HG02943 (cell line): ENCODE data around the gene DBH.

ENCODE experiments used
- ATAC-seq: cut with Tn5 transposase; IDR thresholded peaks from one replicate; pipeline ENCODE4 v1.9.1; 2021; ENCODE audit warnings: mild to moderate bottlenecking, low read depth, moderate library complexity; ENCODE audit not compliant: unreplicated experiment

Gene DBH

DNA sequence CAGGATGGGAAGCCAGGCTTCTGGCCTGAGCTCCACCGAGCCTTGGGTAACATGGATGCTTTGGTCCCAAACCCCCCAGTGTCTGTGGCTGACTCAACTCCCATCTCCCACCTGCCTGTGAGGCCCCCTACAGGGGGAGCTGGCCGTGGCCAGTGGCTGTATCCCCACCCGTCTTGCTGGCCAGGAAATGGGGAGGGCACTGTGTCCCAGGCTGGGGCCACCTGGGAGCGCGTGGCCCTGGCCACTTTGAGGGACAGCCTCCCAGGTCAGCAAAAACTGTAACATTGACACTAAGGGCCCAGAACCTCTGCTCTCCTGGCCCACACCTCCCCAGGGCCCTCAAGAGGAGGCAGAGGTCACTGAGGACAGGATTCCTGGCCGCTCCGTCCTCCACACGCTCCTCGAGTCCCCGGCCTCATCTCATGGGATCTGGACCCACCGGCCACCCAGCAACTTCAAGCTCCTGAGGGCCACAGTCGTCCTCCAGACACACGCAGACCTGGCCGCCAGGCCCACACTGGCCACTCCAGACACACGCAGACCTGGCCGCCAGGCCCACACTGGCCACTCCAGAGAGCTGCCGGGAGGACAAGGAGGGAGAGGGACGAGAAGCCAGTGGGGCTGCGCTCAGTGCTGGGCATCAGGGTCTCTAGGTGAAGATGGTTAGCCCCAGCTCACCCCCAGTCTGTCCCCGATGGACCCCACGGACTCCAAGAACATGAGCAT, 44.2 kb downstream of the DBH start:
- ATAC-seq, result no peak

DNA sequence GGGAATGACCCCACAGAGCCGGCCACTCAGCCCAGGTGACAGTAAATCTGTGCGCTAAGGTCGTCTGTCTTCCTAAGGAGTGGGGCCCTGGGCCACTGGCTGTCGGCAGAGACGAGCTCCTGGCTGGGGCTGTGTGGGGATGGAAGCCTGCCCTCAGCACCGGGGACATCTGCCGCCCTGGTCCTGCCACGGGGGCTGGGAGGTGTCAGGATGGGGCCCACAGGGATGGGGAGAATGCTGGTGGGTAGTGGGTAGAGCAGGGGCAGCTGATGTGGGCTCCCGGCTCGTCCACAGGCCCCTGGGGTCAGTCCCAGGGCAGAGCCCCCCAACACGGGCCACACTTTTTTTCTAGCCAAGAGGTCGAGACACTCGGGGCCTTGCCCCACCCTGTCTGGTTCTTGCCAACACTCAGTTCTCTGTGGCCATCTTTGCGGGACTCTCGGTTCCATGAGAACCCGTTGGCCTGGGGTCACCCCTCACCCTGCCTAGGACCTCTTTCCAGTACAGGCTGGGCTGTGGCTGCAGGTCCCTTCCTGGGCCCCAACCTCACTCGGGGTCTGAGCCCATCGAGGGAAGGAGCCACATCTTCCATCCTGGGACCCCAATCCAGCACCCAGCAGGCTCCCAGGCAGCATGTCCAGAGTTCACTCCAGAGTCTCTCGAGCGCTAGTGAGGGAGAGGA, 45.0 kb downstream of the DBH start:
- no peak for ATAC-seq

DNA sequence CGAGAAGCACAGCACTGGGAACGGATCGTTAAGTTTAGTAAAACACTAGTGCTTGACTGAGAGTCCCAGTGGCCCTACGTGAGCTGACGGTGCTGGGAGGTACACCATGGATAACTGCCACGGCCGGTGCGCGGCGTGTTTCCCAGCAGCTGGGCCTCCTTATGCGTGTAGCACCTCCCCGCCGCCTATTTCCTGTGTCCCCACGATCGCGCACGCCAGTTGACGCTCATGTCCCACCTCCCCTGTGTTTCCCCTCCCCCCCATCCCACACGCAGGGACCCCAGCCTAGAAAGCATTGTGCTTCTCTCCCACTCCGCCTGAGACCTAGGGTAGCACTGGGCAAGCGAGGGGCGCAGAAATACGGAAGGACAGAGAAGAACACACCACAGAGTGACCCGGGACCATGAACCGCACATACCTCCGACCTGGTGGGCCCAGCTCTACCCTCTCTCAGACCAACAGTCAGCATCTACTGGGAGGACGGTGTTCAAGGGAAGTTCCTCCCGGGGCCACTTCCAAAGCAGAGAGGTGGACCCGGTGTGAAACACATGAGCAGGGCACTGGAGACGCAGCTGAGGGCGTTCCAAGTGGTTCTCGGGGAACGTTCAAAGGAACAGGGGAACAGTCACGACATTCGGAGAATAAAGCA, 45.6 kb downstream of the DBH start:
- no peak for ATAC-seq

DNA sequence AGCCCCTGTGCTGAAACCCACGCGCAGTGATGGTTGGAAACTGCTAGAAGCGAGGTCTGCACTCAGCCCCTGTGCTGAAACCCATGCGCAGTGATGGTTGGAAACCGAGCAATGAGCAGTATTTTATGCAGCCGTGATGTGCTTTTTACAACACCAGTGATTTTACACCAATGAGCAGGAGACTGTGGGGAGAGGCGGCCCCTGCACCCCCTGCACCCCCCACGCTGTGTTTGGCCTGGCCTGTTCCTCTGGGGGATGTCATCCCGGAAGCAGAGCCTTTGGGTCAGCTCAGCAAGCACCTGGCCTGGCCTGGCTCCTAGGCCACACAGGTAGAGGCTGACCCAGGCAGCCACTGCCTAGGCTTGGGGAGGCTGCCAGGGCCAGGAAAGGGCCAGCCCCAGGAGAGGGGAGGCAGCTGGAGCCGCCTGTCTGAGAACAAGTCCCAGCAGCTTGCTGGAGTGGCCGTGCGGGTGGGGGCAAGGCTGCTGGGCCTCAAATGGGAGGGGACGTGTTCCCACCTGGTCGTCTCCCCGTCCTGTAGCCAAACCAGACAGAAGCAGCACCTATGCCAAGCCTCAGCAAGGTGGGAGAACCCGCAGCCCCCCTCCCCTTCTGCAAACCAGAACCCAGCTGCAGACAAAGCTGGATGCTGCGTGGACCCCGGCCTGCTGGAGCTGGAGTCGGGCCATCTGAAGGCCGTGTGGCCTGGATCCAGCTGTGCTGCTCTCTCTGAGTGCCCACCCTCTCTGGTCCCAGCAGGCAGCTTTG, 46.8 kb downstream of the DBH start:
- ATAC-seq, result no peak

DNA sequence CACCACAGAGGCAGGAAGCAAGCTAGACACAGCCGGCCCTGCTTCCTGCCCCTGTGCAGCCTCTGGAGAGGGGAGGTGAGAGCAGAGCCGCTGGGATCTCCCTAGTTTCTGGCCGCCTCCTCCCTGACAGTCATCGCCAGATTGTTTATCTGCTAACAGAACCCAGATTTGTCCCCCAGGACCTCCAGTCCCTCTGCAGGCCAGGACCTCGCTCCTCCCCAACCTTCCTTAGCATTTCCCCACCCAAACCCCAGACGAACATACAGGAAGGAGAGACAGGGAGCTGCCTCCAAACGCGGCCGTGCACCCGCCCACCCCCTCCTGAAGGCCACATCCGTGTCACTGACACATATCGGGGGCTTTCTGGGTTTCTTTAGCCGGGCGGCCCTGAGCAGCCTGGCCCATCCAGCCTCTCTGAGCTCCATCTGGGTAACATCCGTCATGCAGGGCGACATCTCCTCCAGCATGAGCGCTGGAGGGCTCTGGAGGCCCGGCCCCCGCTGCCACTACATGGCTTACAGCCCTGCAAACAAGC, 47.5 kb downstream of the DBH start:
- ATAC-seq, result no peak

DNA sequence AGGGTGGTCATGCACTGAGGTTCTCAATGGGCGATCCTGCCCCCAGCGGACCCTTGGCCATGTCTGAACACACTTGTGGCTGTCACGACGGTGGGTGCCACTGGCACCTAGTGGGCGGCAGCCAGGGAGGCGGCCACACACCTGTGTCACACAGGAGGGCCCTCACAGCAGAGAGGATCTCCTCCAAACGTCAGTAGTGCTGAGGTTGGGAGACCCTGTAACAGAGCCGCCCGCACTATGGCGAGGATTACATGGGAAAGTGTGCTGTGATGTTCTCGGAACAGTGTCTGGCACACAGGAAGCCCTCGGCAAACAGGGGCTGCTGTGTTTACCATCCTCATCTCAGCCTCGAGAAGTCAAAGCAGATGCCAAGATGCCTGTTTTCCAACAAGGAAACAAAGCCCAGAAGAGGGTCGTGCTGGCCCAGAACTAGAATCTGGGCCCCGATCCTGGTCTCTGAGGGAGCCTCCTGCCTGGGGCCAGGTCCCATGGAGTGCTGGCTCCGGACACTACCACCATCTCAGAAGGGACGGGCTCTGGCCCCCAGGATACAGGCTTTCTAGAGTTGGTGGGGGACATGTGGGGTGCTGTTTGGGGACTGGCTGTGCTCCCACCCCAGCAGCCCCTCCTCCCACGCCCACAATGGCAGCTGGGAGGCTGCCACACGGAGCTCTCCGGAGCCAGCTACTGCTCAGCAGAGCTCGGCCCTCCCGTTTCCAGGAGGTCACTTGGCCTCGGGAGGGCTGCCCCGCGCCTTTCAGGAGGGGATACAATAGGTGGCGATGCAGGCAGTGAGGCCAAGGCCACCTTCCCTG, 48.2 kb downstream of the DBH start:
- no peak for ATAC-seq

DNA sequence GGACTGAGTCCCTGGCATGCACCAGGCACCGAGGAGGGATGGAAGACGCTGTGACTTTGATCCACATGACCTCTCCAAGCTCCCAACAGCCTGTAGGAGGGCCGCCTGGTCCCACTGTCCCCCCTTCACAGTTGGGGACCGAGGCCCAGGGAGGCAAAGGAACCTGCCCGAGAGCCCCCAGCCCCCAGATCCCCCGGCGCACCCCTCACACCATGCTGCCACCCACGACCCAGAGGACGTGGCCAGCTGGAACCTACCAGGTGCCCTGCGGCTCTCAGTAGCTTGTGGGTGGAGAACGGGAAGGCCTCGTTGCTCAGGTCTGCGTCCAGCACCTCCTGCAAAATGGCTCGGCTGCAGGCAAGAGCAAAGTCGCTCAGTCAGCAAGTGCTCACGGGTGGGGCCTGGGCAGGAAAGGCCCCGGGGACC, 48.8 kb downstream of the DBH start:
- no peak for ATAC-seq

DNA sequence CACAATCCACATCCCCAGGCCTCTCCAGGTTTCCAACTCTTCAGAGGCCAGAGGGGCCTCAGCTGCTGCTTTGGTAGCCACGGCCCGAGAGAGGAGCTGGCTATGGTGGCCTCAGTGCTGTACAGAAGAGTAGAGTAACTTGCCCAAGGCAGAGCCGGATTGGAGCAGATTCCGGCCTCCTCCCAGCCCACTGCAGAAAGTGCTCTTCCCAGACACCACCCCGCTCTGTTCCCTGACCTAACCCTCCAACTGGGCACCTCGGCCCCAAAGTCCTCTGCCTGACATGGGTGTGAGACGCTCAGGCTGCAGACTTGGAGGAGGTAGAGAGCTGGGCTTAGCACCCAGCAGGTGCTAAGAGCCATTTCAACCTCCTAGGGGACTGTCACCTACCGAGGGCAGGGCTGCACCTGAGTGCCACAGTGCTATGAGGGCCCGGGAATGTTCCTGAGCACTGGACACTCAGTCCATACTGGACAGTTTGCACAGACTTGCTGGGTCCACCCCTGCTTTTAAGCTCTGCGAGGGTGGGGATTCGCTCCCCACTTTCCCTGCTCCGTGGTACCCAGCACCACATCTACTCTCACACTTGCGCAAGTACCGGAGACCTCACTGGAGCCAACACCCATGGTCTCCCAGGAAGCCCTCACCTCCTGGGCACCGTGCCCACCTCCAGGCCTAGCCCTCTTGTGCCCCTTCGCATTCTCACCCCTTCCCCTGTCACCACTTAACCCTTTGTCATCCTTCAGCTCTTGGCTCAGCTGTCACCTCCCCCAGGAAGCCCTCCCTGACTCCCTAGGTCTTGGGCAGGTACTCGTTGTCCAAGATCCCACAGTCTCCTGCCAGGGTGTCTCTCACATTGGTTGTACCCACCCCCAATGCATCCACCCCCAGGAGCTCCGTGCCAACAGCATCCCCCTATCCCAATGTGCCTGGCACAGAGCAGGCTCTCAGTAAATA, 49.8 kb downstream of the DBH start:
- no peak for ATAC-seq

DNA sequence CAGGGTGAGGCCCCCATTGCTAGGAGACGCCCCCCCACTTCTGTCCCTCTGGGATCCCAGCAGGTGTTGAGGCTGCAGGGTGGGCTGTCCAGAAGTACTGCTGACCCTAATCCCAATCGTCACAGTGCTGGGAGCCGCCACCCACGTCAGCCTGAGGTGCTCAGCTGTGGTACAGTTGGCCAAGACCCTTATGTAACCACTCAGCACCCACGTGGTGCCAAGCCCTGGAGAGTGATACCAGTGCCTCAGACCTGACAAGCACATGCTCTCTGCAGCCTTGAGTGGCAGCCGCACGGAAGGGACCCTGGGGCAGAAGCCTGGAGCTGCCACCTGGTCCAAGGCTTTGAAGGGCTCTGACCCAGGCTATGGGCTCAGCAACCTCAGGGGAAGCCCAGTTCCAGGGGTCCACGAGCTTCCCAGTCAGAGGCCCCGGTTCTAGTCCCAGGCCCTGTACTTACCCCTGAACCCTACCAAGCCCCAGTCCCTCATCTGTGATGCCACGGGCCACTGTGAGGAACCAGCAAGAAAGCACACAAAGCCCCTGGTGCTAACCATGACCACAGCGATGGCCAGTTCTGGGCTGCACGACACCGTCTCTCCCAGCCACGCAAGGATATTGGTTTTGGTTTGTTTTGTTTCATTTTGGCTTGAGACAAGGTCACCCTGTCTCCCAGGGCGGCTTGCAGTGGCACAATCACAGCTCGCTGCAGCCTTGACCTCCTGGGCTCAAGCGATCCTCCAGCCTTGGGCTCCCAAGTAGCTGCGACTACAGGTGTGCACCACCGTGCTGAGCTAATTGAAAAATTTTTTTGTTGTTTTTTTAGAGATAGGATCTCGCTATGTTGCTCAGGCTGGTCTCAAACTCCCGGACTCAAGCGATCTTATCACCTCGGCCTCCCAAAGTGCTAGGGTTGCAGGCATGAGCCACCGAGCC, 50.7 kb downstream of the DBH start:
- ATAC-seq, result no peak

DNA sequence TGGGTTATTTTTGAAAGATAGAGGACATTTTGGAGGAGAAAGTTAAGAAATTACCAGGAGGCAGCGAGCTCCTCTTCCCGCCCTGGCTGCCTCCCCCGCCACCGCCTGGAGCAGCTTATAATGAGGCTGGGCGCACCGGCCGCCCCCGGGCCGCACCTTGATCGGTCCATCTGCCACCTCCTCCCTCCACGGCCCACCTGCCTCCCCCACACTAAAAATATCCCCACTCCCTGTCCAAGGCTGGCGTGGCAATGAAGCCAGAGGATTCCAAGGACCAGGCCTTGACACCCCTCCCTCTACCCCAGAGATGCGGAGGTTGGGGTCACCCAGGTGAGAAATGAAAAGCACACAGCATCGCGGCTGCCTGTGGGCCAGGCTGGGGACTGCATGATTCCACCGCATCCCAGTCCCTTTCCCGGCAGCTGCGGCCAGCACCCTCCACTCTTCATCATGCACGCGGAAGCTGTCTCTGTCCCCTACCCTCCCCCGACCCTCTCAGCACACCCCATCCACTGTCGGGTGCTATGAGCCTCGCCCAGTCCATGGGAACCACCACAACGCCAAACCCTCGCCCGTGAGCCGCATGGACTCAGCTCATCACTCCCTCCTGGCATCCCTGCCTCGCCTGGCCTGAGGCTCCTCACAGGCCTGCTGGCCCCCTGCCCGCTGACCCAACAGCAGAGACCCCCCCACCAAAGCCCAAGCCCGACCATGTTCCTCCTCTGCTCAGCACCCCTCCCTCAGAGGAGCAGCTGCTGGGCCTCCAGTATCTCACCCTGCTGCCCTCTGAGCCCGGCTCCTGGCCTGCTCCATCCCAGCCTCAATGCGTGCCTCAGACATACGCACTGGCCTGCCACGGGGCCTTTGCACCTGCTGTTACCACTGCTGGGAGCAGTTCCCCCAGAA, 51.9 kb downstream of the DBH start:
- ATAC-seq, result no peak

DNA sequence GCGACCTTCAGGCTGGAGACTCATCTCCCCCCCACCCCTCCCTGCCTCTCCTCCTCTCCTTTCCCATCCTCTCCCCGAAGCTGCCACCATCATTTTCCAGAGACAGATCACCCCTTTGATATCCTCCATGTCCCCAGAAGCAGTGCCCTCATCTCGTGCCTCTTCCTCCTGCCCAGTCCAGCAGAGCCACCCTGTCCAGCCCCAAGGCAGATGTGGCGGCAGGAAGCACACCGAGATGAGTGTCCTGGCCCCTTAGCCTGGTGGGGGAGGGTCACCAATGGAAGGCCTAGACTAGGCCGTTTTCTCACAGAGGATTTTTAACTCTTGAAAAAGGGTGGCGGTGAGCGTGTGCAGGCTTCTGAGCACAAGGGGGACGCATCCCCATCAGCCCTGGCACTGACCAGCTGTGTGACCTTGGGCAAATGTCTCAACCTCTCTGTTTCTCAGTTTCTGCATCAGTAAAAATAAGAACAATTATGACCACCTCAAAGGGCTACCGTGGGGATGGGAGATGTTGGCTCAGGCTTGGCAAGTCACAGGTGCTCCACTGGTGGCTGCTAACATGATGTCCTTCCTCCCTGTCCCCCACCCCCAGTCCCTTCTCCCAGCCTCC, 53.1 kb downstream of the DBH start:
- ATAC-seq, result no peak

DNA sequence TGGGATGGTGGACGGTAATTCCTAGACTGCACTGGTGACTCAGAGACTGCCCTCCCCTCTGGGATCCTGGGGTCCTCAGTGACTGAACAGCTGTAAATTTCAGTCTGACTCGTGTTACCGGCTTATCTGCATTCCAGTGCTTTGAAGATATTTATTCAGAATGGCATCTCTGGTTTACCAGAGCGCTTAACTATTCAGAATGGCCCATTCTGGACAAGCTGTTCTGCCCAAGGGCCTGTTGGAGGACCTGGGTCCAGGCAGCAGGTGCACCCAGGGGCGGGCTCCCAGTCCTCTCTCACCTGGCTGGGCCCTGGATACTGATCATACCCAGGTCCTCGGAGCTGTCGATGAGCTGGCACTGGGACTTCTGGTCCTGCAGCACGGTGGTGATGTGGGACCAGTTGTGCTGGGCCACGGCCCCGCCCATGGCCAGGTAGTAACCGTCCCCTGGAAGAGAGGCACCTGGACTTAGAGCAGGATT, 54.0 kb downstream of the DBH start:
- no peak for ATAC-seq

DNA sequence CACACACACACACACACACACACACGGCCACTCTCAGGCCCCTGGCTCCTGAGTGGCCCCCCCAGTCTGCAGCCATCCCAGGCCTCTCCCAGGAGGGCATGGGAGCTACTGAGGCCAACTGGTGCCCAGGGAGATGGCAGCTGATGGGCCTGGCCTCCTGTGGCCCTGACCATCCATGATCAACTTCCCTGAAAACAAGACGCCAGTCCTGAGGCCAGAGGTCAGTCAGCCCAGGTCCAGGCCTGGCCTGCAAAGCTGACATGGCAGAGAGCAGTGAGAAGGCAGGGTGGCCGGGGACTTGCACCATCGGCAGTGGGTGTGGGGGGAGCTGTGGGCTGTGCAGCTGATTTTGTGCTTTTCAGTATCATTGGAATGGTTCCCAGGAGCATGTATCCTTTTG, 55.0 kb downstream of the DBH start:
- ATAC-seq, result no peak

DNA sequence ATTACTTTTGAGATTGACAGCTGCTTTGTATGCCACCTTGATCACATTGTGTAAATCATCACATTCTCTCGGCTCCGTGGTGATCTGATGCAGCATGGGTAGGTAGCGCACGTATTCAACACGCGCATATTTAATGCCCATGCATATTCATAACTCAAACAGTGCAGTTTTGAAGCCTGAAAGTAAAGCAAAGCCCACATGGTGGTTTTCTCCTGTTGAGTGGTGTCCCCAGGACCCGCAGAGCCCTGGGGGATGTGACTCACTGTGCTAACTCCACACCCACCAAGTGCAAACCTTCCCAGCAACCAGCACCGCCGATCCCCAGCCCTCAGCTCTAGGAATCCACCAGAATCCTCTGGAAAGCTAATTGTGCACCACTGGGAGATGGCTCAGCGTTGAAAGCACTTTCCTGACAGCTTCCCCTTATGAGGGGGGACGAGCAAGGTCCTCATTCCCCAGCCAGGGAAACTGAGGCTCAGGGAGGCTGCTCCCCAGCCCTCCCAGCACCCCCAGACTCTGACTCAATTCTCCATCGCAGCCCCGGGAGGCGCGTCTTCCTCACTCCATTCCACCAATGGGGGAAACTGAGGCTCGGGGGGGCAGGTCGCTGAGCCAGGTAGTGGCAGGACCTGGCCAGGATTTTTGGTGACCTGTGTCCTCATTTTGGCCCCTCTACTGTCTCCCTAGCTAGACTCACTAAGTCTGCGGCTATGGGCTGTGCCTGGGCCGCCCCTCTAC, 55.6 kb downstream of the DBH start:
- no peak for ATAC-seq

DNA sequence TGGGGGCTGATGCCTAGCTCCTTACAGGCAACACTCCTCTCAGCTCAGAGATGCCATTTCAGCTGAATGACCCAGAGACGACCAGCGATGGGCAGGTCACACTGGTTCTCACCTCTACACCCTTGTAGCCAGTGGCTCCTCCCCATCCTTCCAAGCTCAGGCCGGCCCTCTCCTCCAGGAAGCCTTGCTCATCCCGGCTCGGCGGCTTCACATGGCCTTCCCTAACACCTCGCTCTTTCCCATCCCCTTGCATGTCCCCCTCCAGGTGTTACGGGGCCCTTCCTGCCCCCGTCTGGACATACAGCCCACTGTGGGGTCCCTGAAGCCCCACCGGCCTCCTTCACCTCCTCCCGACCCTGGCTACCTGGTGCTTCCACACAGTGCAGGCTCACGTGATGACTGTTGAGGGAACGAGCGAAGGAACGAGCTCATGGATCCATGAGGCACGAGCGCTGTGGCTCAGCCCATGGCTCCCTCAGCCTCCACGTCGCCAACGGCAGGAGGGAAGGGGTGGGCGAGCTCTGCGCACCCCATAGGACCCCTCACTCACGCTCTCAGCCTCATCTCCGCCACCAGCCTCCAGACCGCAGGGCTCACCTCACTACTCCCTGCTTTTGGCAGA, 56.3 kb downstream of the DBH start:
- no peak for ATAC-seq
